Sigmoid colon (tissue), 3 donors: ENCODE data around the gene NRF1.

Source experiments
- CTCF ChIP-seq, 4 experiments: fragments of 450-650 bp in 3 of 4; fragments of 200-600 bp in 1 of 4; IDR thresholded peaks; one replicate each; pipeline ENCODE4 v1.5.1; 2016 to 2019; ENCODE audit warnings: antibody characterized with exemption in 4 of 4, mild to moderate bottlenecking in 3 of 4, moderate library complexity in 2 of 4
- POLR2A ChIP-seq, 2 donors: fragments of 450-650 bp; IDR thresholded peaks; one replicate each; pipeline ENCODE4 v1.6.1; 2016; ENCODE audit warnings: antibody characterized with exemption in 2 of 2, mild to moderate bottlenecking in 2 of 2, moderate library complexity in 2 of 2

- no peak for TF ChIP-seq CTCF (IDR thresholded peaks at IDR 0.05)
- TF ChIP-seq POLR2A (IDR thresholded peaks at IDR 0.05): no peak
These were observed 178.6 kb downstream of the NRF1 start for GRCh38 chr7:129790136-129790535.
